Hepatic stellate cell (primary cell): ENCODE results near the gene GPM6B.
"Not testable (repeated sequence)": the region's sequence is repeated elsewhere in the genome, so short reads cannot be mapped to it uniquely, and the experiment has no call there.

Experiments
- DNase-seq: peaks from one replicate; pipeline ENCODE4 v3.0.0; 2011; ENCODE audit warnings: low spot score

GPM6B gene

GRCh38 chrX:13764281-13764680 is 52.6 kb downstream of the GPM6B start:
- DNase-seq: no peak

GRCh38 chrX:13763489-13763888 is 53.4 kb downstream of the GPM6B start:
- no peak for DNase-seq

GRCh38 chrX:13761606-13762414 is 55.1 kb downstream of the GPM6B start:
- no peak for DNase-seq

- no peak for DNase-seq
Observed at GRCh38 chrX:13760426-13760825, 56.5 kb downstream of the GPM6B start.

- no peak for DNase-seq
Observed at GRCh38 chrX:13759152-13759718, 57.7 kb downstream of the GPM6B start.

GRCh38 chrX:13756381-13756780 is 60.5 kb downstream of the GPM6B start:
- DNase-seq: no peak

- no peak for DNase-seq
Observed at GRCh38 chrX:13755254-13755653, 61.6 kb downstream of the GPM6B start.

GRCh38 chrX:13754765-13755164 is 62.1 kb downstream of the GPM6B start:
- no peak for DNase-seq

GRCh38 chrX:13752646-13753045 is 64.2 kb downstream of the GPM6B start:
- DNase-seq: no peak

- DNase-seq: no peak
Observed at GRCh38 chrX:13752141-13752540, 64.8 kb downstream of the GPM6B start.

GRCh38 chrX:13750812-13751211 is 66.1 kb downstream of the GPM6B start:
- no peak for DNase-seq

- DNase-seq: no peak
Observed at GRCh38 chrX:13750204-13750603, 66.7 kb downstream of the GPM6B start.

- DNase-seq: no peak
Observed at GRCh38 chrX:13748486-13748885, 68.4 kb downstream of the GPM6B start.

GRCh38 chrX:13747836-13748235 is 69.1 kb downstream of the GPM6B start:
- DNase-seq: peak; percentile 27

- no peak for DNase-seq
Observed at GRCh38 chrX:13742397-13743176, 74.3 kb downstream of the GPM6B start.

GRCh38 chrX:13741695-13742094 is 75.2 kb downstream of the GPM6B start:
- no peak for DNase-seq

GRCh38 chrX:13734278-13735172 is 82.4 kb downstream of the GPM6B start, which contains the start of the genes OFD1 and TRAPPC2:
Gene OFD1, plus strand, starts transcription at chrX:13734748. Its CDS starts 324 bp downstream, at chrX:13735072.
Gene TRAPPC2, minus strand, starts transcription at chrX:13734620. Its CDS starts 14,657 bp downstream, at chrX:13719963.
- peak; percentile 93 for DNase-seq

- no peak for DNase-seq
Observed at GRCh38 chrX:13733506-13733905, 83.4 kb downstream of the GPM6B start.

GRCh38 chrX:13732246-13733067 is 84.4 kb downstream of the GPM6B start:
- no peak for DNase-seq

- not testable (repeated sequence) for DNase-seq
Observed at GRCh38 chrX:13730523-13730922, 86.4 kb downstream of the GPM6B start.

GRCh38 chrX:13726583-13726982 is 90.3 kb downstream of the GPM6B start:
- DNase-seq: not testable (repeated sequence)
